Fibroblast of lung (primary cell): ENCODE results near the gene DGKE.

Experiments used
- CTCF ChIP-seq, 2 donors: IDR thresholded peaks in 1 of 2; conservative IDR thresholded peaks in 1 of 2; 1 replicate in 1 of 2; 2 replicates in 1 of 2; pipeline ENCODE4 v1.5.1; 2011 to 2012; ENCODE audit warnings: low read length in 2 of 2, control low read depth in 1 of 2, inconsistent platforms in 1 of 2, low read depth in 1 of 2, mild to moderate bottlenecking in 1 of 2
- EZH2 ChIP-seq: IDR thresholded peaks from 2 replicates; pipeline ENCODE4 v1.5.1; 2012; ENCODE audit warnings: low read length, control low read depth, mild to moderate bottlenecking; ENCODE audit errors: missing control alignments

- TF ChIP-seq CTCF (conservative IDR thresholded peaks at IDR 0.05 in 1 of 2, IDR thresholded peaks at IDR 0.05 in 1 of 2; ENCODE audit: low read depth in 1 of 2, low read length in 2 of 2) (no peak), EZH2 (no peak)
These were observed 37.4 kb upstream of the DGKE start for GRCh38 chr17:56796536-56796935.
